SU-DHL-6 (cell line): Measurements from ENCODE around the gene RBM20.

ENCODE experiments used
- EZH2phosphoT487 ChIP-seq: fragments of 200-600 bp; sonication (generic), shearing (Covaris generic); conservative IDR thresholded peaks from 2 replicates; pipeline ENCODE4 v1.6.1; 2018; ENCODE audit warnings: mild to moderate bottlenecking, antibody characterized with exemption, low read length, moderate library complexity, mixed read lengths
- TF ChIP-seq, protein P1 (sequence below): fragments of 200-600 bp; sonication (generic); IDR thresholded peaks from one replicate; pipeline ENCODE4 v1.5.1; 2017; ENCODE audit warnings: antibody characterized with exemption, mild to moderate bottlenecking, low read length, moderate library complexity; ENCODE audit not compliant: insufficient read depth, poor library complexity, severe bottlenecking

GRCh38 chr10:110840225-110840922 lies 196.2 kb downstream of the RBM20 start:
- TF ChIP-seq, protein P1, sequence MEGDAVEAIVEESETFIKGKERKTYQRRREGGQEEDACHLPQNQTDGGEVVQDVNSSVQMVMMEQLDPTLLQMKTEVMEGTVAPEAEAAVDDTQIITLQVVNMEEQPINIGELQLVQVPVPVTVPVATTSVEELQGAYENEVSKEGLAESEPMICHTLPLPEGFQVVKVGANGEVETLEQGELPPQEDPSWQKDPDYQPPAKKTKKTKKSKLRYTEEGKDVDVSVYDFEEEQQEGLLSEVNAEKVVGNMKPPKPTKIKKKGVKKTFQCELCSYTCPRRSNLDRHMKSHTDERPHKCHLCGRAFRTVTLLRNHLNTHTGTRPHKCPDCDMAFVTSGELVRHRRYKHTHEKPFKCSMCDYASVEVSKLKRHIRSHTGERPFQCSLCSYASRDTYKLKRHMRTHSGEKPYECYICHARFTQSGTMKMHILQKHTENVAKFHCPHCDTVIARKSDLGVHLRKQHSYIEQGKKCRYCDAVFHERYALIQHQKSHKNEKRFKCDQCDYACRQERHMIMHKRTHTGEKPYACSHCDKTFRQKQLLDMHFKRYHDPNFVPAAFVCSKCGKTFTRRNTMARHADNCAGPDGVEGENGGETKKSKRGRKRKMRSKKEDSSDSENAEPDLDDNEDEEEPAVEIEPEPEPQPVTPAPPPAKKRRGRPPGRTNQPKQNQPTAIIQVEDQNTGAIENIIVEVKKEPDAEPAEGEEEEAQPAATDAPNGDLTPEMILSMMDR: no peak
- no peak for TF ChIP-seq EZH2phosphoT487
